DLD1 (cell line): ENCODE data around the gene KISS1.

ENCODE experiments used
- in situ Hi-C: cut with HindIII; loops from 2 replicates; pipeline ENCODE4 v1.10.0; 2017; ENCODE audit warnings: low sequenced_read_pairs

The KISS1 gene

GRCh38 chr1:204219971-204220616, 23.8 kb upstream of the KISS1 start:
- in situ Hi-C loops = no loop called here

- in situ Hi-C loops = no loop called here
Measured at GRCh38 chr1:204218552-204218951, 22.3 kb upstream of the KISS1 start.

GRCh38 chr1:204217648-204218000, 21.3 kb upstream of the KISS1 start:
- in situ Hi-C loops = no loop called here

GRCh38 chr1:204216880-204217647, 20.8 kb upstream of the KISS1 start:
- in situ Hi-C loops = no loop called here

- in situ Hi-C loops = no loop called here
Measured at GRCh38 chr1:204216236-204216635, 19.9 kb upstream of the KISS1 start.

- in situ Hi-C loops = no loop called here
Measured at GRCh38 chr1:204213668-204214662, 17.7 kb upstream of the KISS1 start, which contains the start of gene GOLT1A. GOLT1A (minus strand) TSS chr1:204213988; CDS start chr1:204213906, 82 bp downstream.

- in situ Hi-C loops = no loop called here
Measured at GRCh38 chr1:204212715-204213114, 16.4 kb upstream of the KISS1 start.

GRCh38 chr1:204211046-204211445, 14.8 kb upstream of the KISS1 start:
- in situ Hi-C loops = no loop called here

- in situ Hi-C loops = no loop called here
Measured at GRCh38 chr1:204207136-204207616, 10.9 kb upstream of the KISS1 start.

GRCh38 chr1:204206121-204206520, 9.8 kb upstream of the KISS1 start:
- in situ Hi-C loops = no loop called here

GRCh38 chr1:204205486-204205885, 9.2 kb upstream of the KISS1 start:
- in situ Hi-C loops = no loop called here

- in situ Hi-C loops = no loop called here
Measured at GRCh38 chr1:204204944-204205343, 8.7 kb upstream of the KISS1 start.

- in situ Hi-C loops = no loop called here
Measured at GRCh38 chr1:204203206-204203767, 7.0 kb upstream of the KISS1 start.

GRCh38 chr1:204202481-204202880, 6.2 kb upstream of the KISS1 start:
- in situ Hi-C loops = no loop called here

GRCh38 chr1:204201348-204202040, 5.2 kb upstream of the KISS1 start:
- in situ Hi-C loops = no loop called here

- in situ Hi-C loops = no loop called here
Measured at GRCh38 chr1:204199579-204199978, 3.3 kb upstream of the KISS1 start.

GRCh38 chr1:204198348-204199340, 2.4 kb upstream of the KISS1 start:
- in situ Hi-C loops = no loop called here

- in situ Hi-C loops = no loop called here
Measured at GRCh38 chr1:204197068-204197467, 777 bp upstream of the KISS1 start.

GRCh38 chr1:204194771-204195170, 1.5 kb downstream of the KISS1 start:
- in situ Hi-C loops = no loop called here
